Measurements from ENCODE around the gene DNTT. TPM values are rescaled to one million over a fixed set of nuclear protein-coding genes. Genes with fewer than 3 reads are reported as not detected.

The DNTT gene
- total RNA-seq, 1 donor from 2014 or later = not detected

DNA sequence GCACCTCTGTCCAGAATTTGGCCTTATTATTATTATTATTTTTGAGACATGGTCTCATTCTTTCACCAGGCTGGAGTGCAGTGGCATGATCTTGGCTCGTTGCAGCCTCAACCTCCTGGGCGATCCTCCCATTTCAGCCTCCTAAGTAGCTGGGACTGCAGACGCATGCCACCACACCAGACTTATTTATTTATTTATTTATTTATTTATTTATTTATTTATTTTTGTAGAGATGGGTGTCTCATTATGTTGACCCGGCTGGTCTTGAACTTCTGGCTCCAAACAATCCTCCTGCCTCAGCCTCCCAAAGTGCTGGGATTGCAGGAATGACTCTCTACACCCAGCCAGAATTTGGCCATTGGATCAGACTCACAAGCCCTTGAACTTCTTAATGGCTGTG lies 39.3 kb upstream of the DNTT start:
- Mint-ChIP-seq H3K4me1 (ENCODE audit: low read depth) (peaks cover 21% of the 10 kb centered on the region), H3K27ac (no peak overlapping the region), H3K27me3 (no peaks in the 10 kb centered on the region), H3K36me3 (ENCODE audit: insufficient read depth) (no peaks in the 10 kb centered on the region), H3K4me3 (ENCODE audit: low read depth) (no peak overlapping the region), H3K9me3 (ENCODE audit: low read depth) (no peaks in the 10 kb centered on the region)
- DNase-seq (ENCODE audit: low spot score, unreplicated experiment) = no peak
- TF ChIP-seq, protein P1, sequence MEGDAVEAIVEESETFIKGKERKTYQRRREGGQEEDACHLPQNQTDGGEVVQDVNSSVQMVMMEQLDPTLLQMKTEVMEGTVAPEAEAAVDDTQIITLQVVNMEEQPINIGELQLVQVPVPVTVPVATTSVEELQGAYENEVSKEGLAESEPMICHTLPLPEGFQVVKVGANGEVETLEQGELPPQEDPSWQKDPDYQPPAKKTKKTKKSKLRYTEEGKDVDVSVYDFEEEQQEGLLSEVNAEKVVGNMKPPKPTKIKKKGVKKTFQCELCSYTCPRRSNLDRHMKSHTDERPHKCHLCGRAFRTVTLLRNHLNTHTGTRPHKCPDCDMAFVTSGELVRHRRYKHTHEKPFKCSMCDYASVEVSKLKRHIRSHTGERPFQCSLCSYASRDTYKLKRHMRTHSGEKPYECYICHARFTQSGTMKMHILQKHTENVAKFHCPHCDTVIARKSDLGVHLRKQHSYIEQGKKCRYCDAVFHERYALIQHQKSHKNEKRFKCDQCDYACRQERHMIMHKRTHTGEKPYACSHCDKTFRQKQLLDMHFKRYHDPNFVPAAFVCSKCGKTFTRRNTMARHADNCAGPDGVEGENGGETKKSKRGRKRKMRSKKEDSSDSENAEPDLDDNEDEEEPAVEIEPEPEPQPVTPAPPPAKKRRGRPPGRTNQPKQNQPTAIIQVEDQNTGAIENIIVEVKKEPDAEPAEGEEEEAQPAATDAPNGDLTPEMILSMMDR (IDR thresholded peaks at IDR 0.05; ENCODE audit: unreplicated experiment) = no peak

DNA sequence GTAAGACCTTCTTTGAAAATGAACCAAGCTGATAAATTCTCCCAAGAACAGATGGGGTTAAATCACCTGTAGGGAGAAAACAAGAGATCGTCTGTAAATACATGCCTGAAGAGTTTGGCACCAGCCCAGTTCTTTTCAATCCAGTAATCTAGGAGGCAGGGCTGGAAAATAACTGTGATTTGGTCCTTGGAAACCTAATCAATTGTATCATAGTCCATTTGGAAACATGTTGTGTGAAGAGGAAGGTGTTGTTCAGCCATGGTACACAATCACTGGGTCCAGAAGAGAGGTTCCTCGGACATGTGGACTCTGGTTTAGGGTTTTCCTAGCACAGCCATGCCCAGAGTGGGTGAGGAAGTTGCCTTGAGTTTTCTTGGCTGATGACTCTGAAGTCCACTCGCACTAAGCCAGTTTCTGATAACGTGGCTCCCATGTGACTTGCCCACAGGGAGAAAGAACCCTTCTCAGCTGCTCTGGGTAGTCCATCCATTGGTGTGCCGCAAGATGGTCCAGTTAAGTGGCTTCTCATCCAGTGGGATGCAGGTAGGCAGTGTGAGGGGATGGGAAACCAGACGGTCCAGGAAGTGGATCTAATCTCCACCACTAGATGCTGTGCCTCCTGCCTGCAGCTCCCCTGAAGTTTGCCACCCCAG lies 38.0 kb upstream of the DNTT start:
- Mint-ChIP-seq H3K4me1 (ENCODE audit: low read depth) (peaks cover 16% of the 10 kb centered on the region), H3K4me3 (ENCODE audit: low read depth) (no peak overlapping the region), H3K27ac (no peak overlapping the region), H3K9me3 (ENCODE audit: low read depth) (no peaks in the 10 kb centered on the region), H3K27me3 (no peaks in the 10 kb centered on the region), H3K36me3 (ENCODE audit: insufficient read depth) (no peaks in the 10 kb centered on the region)
- DNase-seq (ENCODE audit: low spot score, unreplicated experiment) = no peak
- TF ChIP-seq, protein P1 (IDR thresholded peaks at IDR 0.05; ENCODE audit: unreplicated experiment) = no peak

DNA sequence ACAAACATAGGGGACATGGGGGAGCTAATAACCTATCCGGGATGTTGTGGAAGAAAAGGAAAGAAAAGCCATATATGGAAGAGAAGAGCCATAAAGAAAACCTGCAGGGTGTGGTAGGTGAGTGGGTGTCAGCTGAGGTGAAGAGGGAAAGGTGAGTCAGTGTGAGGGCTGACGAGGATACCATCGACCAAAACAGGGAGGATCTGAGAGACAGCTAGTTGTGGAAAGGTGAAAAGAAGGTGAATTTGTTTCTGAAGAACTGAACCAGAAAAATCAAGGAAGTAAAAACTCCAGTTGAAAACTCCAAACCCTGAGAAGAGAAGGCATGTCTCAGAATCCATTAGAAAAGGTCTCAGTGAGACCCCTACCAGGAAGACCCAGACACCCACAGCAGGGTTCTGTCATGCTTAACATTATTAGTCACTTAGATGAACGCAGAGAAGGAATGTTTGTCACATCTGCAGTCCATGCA lies 37.0 kb upstream of the DNTT start:
- Mint-ChIP-seq H3K36me3 (ENCODE audit: insufficient read depth) (no peaks in the 10 kb centered on the region), H3K27me3 (no peaks in the 10 kb centered on the region), H3K9me3 (ENCODE audit: low read depth) (no peaks in the 10 kb centered on the region), H3K4me3 (ENCODE audit: low read depth) (no peak overlapping the region), H3K27ac (no peak overlapping the region), H3K4me1 (ENCODE audit: low read depth) (peaks cover 17% of the 10 kb centered on the region)
- TF ChIP-seq, protein P1 (IDR thresholded peaks at IDR 0.05; ENCODE audit: unreplicated experiment) = no peak
- DNase-seq (ENCODE audit: low spot score, unreplicated experiment) = no peak

DNA sequence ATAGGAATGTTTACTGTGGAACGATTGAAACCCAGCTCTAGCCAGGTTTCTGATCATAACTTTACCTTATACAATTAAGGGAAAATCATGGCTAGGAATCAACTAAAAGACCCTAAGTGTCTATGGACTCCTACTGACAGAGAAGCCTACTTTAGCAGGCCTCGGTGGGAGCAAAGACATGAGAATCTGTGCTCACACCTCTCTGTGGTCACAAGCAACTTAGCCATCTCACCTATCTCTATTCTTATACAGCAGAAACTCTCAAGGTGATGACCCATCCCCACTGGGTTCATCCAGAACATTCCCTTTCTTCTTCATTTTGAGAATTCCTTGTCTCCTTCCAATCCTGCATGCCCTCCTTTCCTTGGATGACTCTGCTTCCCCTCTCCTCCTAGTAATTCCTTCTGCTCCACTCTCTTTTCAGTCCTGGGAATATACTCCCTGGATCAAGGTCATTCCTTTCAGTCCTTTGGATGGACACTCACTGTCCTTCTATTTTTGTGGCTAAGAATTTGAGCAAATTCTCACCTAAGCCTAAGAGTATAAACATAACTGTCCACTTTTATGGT lies 35.8 kb upstream of the DNTT start:
- Mint-ChIP-seq H3K27me3 (no peaks in the 10 kb centered on the region), H3K36me3 (ENCODE audit: insufficient read depth) (no peaks in the 10 kb centered on the region), H3K4me1 (ENCODE audit: low read depth) (peaks cover 23% of the 10 kb centered on the region), H3K9me3 (ENCODE audit: low read depth) (no peaks in the 10 kb centered on the region), H3K4me3 (ENCODE audit: low read depth) (no peak overlapping the region), H3K27ac (no peak overlapping the region)
- DNase-seq (ENCODE audit: low spot score, unreplicated experiment) = no peak
- TF ChIP-seq, protein P1 (IDR thresholded peaks at IDR 0.05; ENCODE audit: unreplicated experiment) = no peak

DNA sequence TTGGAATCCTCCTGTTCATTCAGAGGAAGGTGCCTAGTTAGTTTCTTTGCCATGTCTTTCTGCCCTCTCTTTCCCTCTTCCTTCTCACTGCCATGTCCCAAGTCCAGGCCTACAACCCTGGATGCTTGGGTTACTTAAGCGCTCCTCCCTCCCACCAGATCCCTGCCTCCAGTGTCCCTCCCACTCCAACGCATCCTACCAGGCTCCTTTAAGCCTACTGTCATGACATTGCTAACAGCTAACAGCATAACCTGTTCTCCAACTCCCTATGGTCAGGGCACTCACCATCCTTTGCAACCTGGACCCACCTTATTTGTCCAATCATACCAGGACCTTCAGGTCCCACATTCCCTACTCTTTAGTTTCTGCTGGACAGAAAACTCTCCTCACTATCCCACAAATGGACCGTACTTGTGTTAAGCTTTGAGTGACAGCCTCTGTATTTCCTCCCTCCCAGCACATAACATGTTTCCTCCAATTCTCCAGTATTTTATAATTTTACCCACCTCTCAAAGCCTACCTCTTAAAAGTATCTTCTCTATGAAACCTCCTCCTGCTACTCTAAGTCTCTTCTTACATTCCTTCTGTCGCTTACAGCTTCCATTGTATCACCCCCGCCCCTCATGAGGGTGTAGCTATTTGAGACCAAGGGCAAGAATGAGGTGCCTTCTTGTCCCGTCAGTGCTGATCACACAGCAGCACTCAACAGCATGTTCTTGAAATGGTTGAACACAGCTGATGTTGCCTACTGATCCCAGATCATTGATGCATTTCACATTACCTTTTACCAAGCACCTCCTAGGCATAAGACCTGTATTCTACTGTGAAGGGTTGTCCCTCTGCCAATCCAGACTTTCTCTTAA lies 34.6 kb upstream of the DNTT start:
- no peak overlapping the region for H3K4me3 Mint-ChIP-seq (ENCODE audit: low read depth)
- no peak overlapping the region for H3K27ac Mint-ChIP-seq
- TF ChIP-seq, protein P1 (IDR thresholded peaks at IDR 0.05; ENCODE audit: unreplicated experiment) = no peak
- no peaks in the 10 kb centered on the region for H3K36me3 Mint-ChIP-seq (ENCODE audit: insufficient read depth)
- DNase-seq (ENCODE audit: low spot score, unreplicated experiment) = no peak
- peaks cover 22% of the 10 kb centered on the region for H3K4me1 Mint-ChIP-seq (ENCODE audit: low read depth)
- no peaks in the 10 kb centered on the region for H3K9me3 Mint-ChIP-seq (ENCODE audit: low read depth)
- H3K27me3 Mint-ChIP-seq = no peaks in the 10 kb centered on the region
